ENCODE results near the gene STK32A. TPM values are rescaled to one million over a fixed set of nuclear protein-coding genes. Genes with fewer than 3 reads are reported as not detected.

The STK32A gene
- total RNA-seq, 4 donors from 2014 or later = 5.1 to 27.4 (median 7.0) TPM

GRCh38 chr5:147344861-147345260 lies 110.0 kb downstream of the STK32A start:
- Histone ChIP-seq H3K36me3 (no peaks in the 10 kb centered on the region), H3K27ac (no peak overlapping the region), H3K9me3 (no peaks in the 10 kb centered on the region), H3K4me1 (no peaks in the 10 kb centered on the region), H3K4me3 (no peak overlapping the region), H3K27me3 (no peaks in the 10 kb centered on the region)
- TF ChIP-seq CTCF (IDR thresholded peaks at IDR 0.05) = no peak
- no peak for TF ChIP-seq POLR2AphosphoS5 (IDR thresholded peaks at IDR 0.05)
- no peak for TF ChIP-seq POLR2A (IDR thresholded peaks at IDR 0.05)
- TF ChIP-seq EP300 (IDR thresholded peaks at IDR 0.05) = no peak
- DNase-seq (ENCODE audit: low spot score in 2 of 2) = no peak
- 8% methylated on average over 1 of the region's 1 CpG for WGBS

GRCh38 chr5:147346006-147346561 lies 111.3 kb downstream of the STK32A start:
- WGBS = 73% methylated on average over 5 of the region's 5 CpGs
- no peaks in the 10 kb centered on the region for H3K36me3 ChIP-seq
- TF ChIP-seq CTCF (IDR thresholded peaks at IDR 0.05) (no peak), POLR2AphosphoS5 (IDR thresholded peaks at IDR 0.05) (no peak), POLR2A (IDR thresholded peaks at IDR 0.05) (no peak), EP300 (IDR thresholded peaks at IDR 0.05) (no peak)
- no peaks in the 10 kb centered on the region for H3K27me3 ChIP-seq
- H3K9me3 ChIP-seq = no peaks in the 10 kb centered on the region
- H3K4me1 ChIP-seq = no peaks in the 10 kb centered on the region
- no peak for DNase-seq (ENCODE audit: low spot score in 2 of 2)
- H3K4me3 ChIP-seq = no peak overlapping the region
- no peak overlapping the region for H3K27ac ChIP-seq

GRCh38 chr5:147348046-147348445 lies 113.2 kb downstream of the STK32A start:
- Histone ChIP-seq H3K27ac (no peak overlapping the region), H3K9me3 (no peaks in the 10 kb centered on the region), H3K4me1 (no peaks in the 10 kb centered on the region), H3K36me3 (no peaks in the 10 kb centered on the region), H3K4me3 (no peak overlapping the region), H3K27me3 (no peaks in the 10 kb centered on the region)
- WGBS = 83% methylated on average over 2 of the region's 2 CpGs
- no peak for DNase-seq (ENCODE audit: low spot score in 2 of 2)
- TF ChIP-seq CTCF (IDR thresholded peaks at IDR 0.05) (no peak), POLR2A (IDR thresholded peaks at IDR 0.05) (no peak), POLR2AphosphoS5 (IDR thresholded peaks at IDR 0.05) (no peak), EP300 (IDR thresholded peaks at IDR 0.05) (no peak)

GRCh38 chr5:147348451-147348850 lies 113.6 kb downstream of the STK32A start:
- 96% methylated on average over 5 of the region's 5 CpGs for WGBS
- Histone ChIP-seq H3K36me3 (no peaks in the 10 kb centered on the region), H3K4me3 (no peak overlapping the region), H3K27me3 (no peaks in the 10 kb centered on the region), H3K4me1 (no peaks in the 10 kb centered on the region), H3K9me3 (no peaks in the 10 kb centered on the region), H3K27ac (no peak overlapping the region)
- no peak for DNase-seq (ENCODE audit: low spot score in 2 of 2)
- TF ChIP-seq EP300 (IDR thresholded peaks at IDR 0.05) (no peak), CTCF (IDR thresholded peaks at IDR 0.05) (no peak), POLR2AphosphoS5 (IDR thresholded peaks at IDR 0.05) (no peak), POLR2A (IDR thresholded peaks at IDR 0.05) (no peak)

GRCh38 chr5:147349241-147349640 lies 114.4 kb downstream of the STK32A start:
- TF ChIP-seq POLR2A (IDR thresholded peaks at IDR 0.05) (no peak), CTCF (IDR thresholded peaks at IDR 0.05) (no peak), EP300 (IDR thresholded peaks at IDR 0.05) (no peak), POLR2AphosphoS5 (IDR thresholded peaks at IDR 0.05) (no peak)
- Histone ChIP-seq H3K4me3 (no peak overlapping the region), H3K27me3 (no peaks in the 10 kb centered on the region), H3K36me3 (no peaks in the 10 kb centered on the region), H3K27ac (no peak overlapping the region), H3K4me1 (no peaks in the 10 kb centered on the region), H3K9me3 (no peaks in the 10 kb centered on the region)
- WGBS = 80% methylated on average over 2 of the region's 2 CpGs
- no peak for DNase-seq (ENCODE audit: low spot score in 2 of 2)
